OCI-LY7 (cell line): Measurements from ENCODE around the gene B4GALNT4.
A peak's percentile ranks its signal among the peaks of the same experiment; 100 is the strongest.

Experiments
- EZH2phosphoT487 ChIP-seq: fragments of 200-600 bp; sonication (generic); IDR thresholded peaks from 2 replicates; pipeline ENCODE4 v1.6.1; 2018; ENCODE audit warnings: low read depth, borderline replicate concordance, mild to moderate bottlenecking, mixed run types, antibody characterized with exemption, low read length, moderate library complexity, mixed read lengths
- TF ChIP-seq, protein P1 (sequence below): fragments of 200-600 bp; sonication (generic); conservative IDR thresholded peaks from 2 replicates; pipeline ENCODE4 v1.5.1; 2014; ENCODE audit warnings: mild to moderate bottlenecking, antibody characterized with exemption, low read length, moderate library complexity, mixed read lengths

DNA sequence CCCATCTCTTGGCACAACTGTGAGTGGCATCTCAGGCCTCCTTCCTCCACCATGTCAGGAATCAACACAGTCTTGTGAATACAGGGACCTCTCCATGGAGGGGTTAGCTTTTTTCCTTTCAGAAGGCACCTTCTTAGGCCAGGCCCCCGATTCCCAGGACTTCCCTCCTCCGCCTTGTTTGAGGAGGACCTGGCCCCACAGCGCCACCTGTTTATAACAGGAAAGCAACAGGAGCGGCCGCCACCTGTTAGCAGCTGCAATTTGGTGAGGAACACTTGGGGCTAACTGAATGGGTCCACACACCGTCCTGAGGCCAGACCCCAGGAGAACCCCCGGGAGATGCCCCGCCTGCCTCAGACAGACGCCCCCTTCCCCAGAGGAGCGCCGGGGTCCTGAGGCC lies 20.9 kb downstream of the B4GALNT4 start:
- TF ChIP-seq, protein P1, sequence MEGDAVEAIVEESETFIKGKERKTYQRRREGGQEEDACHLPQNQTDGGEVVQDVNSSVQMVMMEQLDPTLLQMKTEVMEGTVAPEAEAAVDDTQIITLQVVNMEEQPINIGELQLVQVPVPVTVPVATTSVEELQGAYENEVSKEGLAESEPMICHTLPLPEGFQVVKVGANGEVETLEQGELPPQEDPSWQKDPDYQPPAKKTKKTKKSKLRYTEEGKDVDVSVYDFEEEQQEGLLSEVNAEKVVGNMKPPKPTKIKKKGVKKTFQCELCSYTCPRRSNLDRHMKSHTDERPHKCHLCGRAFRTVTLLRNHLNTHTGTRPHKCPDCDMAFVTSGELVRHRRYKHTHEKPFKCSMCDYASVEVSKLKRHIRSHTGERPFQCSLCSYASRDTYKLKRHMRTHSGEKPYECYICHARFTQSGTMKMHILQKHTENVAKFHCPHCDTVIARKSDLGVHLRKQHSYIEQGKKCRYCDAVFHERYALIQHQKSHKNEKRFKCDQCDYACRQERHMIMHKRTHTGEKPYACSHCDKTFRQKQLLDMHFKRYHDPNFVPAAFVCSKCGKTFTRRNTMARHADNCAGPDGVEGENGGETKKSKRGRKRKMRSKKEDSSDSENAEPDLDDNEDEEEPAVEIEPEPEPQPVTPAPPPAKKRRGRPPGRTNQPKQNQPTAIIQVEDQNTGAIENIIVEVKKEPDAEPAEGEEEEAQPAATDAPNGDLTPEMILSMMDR = peak; percentile 36; the same call in 1 of the 2 replicates
- TF ChIP-seq EZH2phosphoT487 = no peak
